ENCODE measurements around the gene MRAS. TPM values are rescaled to one million over a fixed set of nuclear protein-coding genes. Genes with fewer than 3 reads are reported as not detected.
A peak's percentile ranks its signal among the peaks of the same experiment; 100 is the strongest.
"Not testable (repeated sequence)": the region's sequence is repeated elsewhere in the genome, so short reads cannot be mapped to it uniquely, and the experiment has no call there.

MRAS gene
- total and polyA plus RNA-seq, 2 donors from 2014 or later: 30.9 to 106 TPM

- FAIRE-seq: no peak
- H3K9me3 ChIP-seq (ENCODE audit: control insufficient read depth in 2 of 3, insufficient read depth in 1 of 3, low read length in 3 of 3): no peaks in the 10 kb centered on the region
- intact Hi-C loops (cut with DNase I): no loop called here
These were observed 102.5 kb downstream of the MRAS start for GRCh38 chr3:138450704-138451424.

GRCh38 chr3:138451595-138452162, 103.3 kb downstream of the MRAS start:
- no peak for FAIRE-seq
- no peaks in the 10 kb centered on the region for H3K4me1 ChIP-seq (ENCODE audit: control insufficient read depth in 2 of 3, insufficient read depth in 2 of 3, low read depth in 1 of 3, low read length in 3 of 3)
- no peaks in the 10 kb centered on the region for H3K27me3 ChIP-seq (ENCODE audit: control insufficient read depth, insufficient read depth, low read length)
- TF ChIP-seq CTCF (IDR thresholded peaks at IDR 0.05; ENCODE audit: borderline replicate concordance, extremely low read depth, insufficient read depth): no peak
- intact Hi-C loops (cut with DNase I): no loop called here
- H3K9ac ChIP-seq (ENCODE audit: low read length in 3 of 3): no peak overlapping the region
- peak in 1 of 5 donors; percentile 7 for DNase-seq
- H3K4me3 ChIP-seq (ENCODE audit: low read length in 3 of 3): no peak overlapping the region
- H3K27ac ChIP-seq (ENCODE audit: low read depth in 2 of 2, low read length in 2 of 2): no peak overlapping the region
- H3K9me3 ChIP-seq (ENCODE audit: control insufficient read depth in 2 of 3, insufficient read depth in 1 of 3, low read length in 3 of 3): no peaks in the 10 kb centered on the region
- H3K36me3 ChIP-seq (ENCODE audit: control insufficient read depth in 2 of 3, insufficient read depth in 3 of 3, low read length in 3 of 3): no peaks in the 10 kb centered on the region

More at GRCh38 chr3:138450704-138451424, 102.5 kb downstream of the MRAS start:
- Histone ChIP-seq H3K27ac (ENCODE audit: low read depth in 2 of 2, low read length in 2 of 2) (no peak overlapping the region), H3K36me3 (ENCODE audit: control insufficient read depth in 2 of 3, insufficient read depth in 3 of 3, low read length in 3 of 3) (no peaks in the 10 kb centered on the region), H3K9ac (ENCODE audit: low read length in 3 of 3) (no peak overlapping the region), H3K4me3 (ENCODE audit: low read length in 3 of 3) (no peak overlapping the region), H3K27me3 (ENCODE audit: control insufficient read depth, insufficient read depth, low read length) (no peaks in the 10 kb centered on the region), H3K4me1 (ENCODE audit: control insufficient read depth in 2 of 3, insufficient read depth in 2 of 3, low read depth in 1 of 3, low read length in 3 of 3) (no peaks in the 10 kb centered on the region)
- no peak for TF ChIP-seq CTCF (IDR thresholded peaks at IDR 0.05; ENCODE audit: borderline replicate concordance, extremely low read depth, insufficient read depth)
- peak in 1 of 5 donors; percentile 4 for DNase-seq

- H3K9ac ChIP-seq (ENCODE audit: low read length in 3 of 3): no peak overlapping the region
- no peak for FAIRE-seq
- no peaks in the 10 kb centered on the region for H3K27me3 ChIP-seq (ENCODE audit: control insufficient read depth, insufficient read depth, low read length)
- no peaks in the 10 kb centered on the region for H3K36me3 ChIP-seq (ENCODE audit: control insufficient read depth in 2 of 3, insufficient read depth in 3 of 3, low read length in 3 of 3)
- no peak overlapping the region for H3K4me3 ChIP-seq (ENCODE audit: low read length in 3 of 3)
- DNase-seq: no peak
- H3K4me1 ChIP-seq (ENCODE audit: control insufficient read depth in 2 of 3, insufficient read depth in 2 of 3, low read depth in 1 of 3, low read length in 3 of 3): no peaks in the 10 kb centered on the region
- no peak for TF ChIP-seq CTCF (IDR thresholded peaks at IDR 0.05; ENCODE audit: borderline replicate concordance, extremely low read depth, insufficient read depth)
- H3K9me3 ChIP-seq (ENCODE audit: control insufficient read depth in 2 of 3, insufficient read depth in 1 of 3, low read length in 3 of 3): no peaks in the 10 kb centered on the region
- intact Hi-C loops (cut with DNase I): no loop called here
- no peak overlapping the region for H3K27ac ChIP-seq (ENCODE audit: low read depth in 2 of 2, low read length in 2 of 2)
These were observed 104.1 kb downstream of the MRAS start for GRCh38 chr3:138452436-138452835.

GRCh38 chr3:138453940-138454339, 105.6 kb downstream of the MRAS start:
- H3K4me1 ChIP-seq (ENCODE audit: control insufficient read depth in 2 of 3, insufficient read depth in 2 of 3, low read depth in 1 of 3, low read length in 3 of 3); DNase-seq; H3K27ac ChIP-seq (ENCODE audit: low read depth in 2 of 2, low read length in 2 of 2); intact Hi-C loops (cut with DNase I); H3K36me3 ChIP-seq (ENCODE audit: control insufficient read depth in 2 of 3, insufficient read depth in 3 of 3, low read length in 3 of 3); H3K27me3 ChIP-seq (ENCODE audit: control insufficient read depth, insufficient read depth, low read length); FAIRE-seq; H3K4me3 ChIP-seq (ENCODE audit: low read length in 3 of 3); H3K9me3 ChIP-seq (ENCODE audit: control insufficient read depth in 2 of 3, insufficient read depth in 1 of 3, low read length in 3 of 3); H3K9ac ChIP-seq (ENCODE audit: low read length in 3 of 3): not testable (repeated sequence)
